H1 (cell line): ENCODE results near the gene PRR19. TPM values are rescaled to one million over a fixed set of nuclear protein-coding genes. Genes with fewer than 3 reads are reported as not detected.

ENCODE experiments used
- CTCF ChIA-PET: fragments of 300-600 bp; sonication (Branson Sonifier 250); formaldehyde crosslinking; loops from one replicate; lab custom pipeline; 2021; ENCODE audit not compliant: partially characterized antibody; lab: Charles Lee
- POLR2A ChIA-PET: fragments of 300-600 bp; sonication (Branson Sonifier 250); formaldehyde crosslinking; loops from one replicate; lab custom pipeline; 2021; ENCODE audit warnings: inconsistent platforms; ENCODE audit not compliant: partially characterized antibody; lab: Charles Lee
- DNase-seq, 2 experiments: peaks; one replicate each; pipeline versions ENCODE4 v3.0.0 to v3.0.0-alpha.2; 2010 to 2022; ENCODE audit warnings: low spot score in 2 of 2, low read depth in 1 of 2, mixed read lengths in 1 of 2
- FAIRE-seq: peaks from 2 replicates; lab custom pipeline; 2011; peaks lifted over from hg19 to GRCh38; lab: Jason Lieb, UNC
- H2AFZ ChIP-seq: 2 replicates; pipeline ENCODE4 v1.8.1; 2012; ENCODE audit warnings: low read length, inconsistent platforms
- H2AK5ac ChIP-seq: 2 replicates; pipeline ENCODE4 v1.6.1; 2013; ENCODE audit warnings: low read depth, low read length
- H2BK120ac ChIP-seq: replicated peaks from 2 replicates; pipeline ENCODE3; 2013; ENCODE audit warnings: low read depth, low read length, inconsistent platforms
- H2BK12ac ChIP-seq: 2 replicates; pipeline ENCODE4 v1.6.1; 2013; ENCODE audit warnings: low read depth, low read length
- H2BK15ac ChIP-seq: 2 replicates; pipeline ENCODE4 v1.6.1; 2013; ENCODE audit warnings: low read length
- H2BK20ac ChIP-seq: 2 replicates; pipeline ENCODE4 v1.6.1; 2013; ENCODE audit warnings: low read length
- H2BK5ac ChIP-seq: 2 replicates; pipeline ENCODE4 v1.6.1; 2013; ENCODE audit warnings: low read depth, low read length
- H3K14ac ChIP-seq: 2 replicates; pipeline ENCODE4 v1.6.1; 2013; ENCODE audit warnings: inconsistent platforms; ENCODE audit not compliant: insufficient read length
- H3K18ac ChIP-seq: 2 replicates; pipeline ENCODE4 v1.6.1; 2013; ENCODE audit warnings: low read length; ENCODE audit errors: extremely low read depth
- H3K23ac ChIP-seq: 2 replicates; pipeline ENCODE4 v1.6.1; 2013; ENCODE audit warnings: inconsistent platforms; ENCODE audit not compliant: insufficient read length
- H3K23me2 ChIP-seq: 2 replicates; pipeline ENCODE4 v1.6.1; 2013; ENCODE audit warnings: low read depth, low read length
- H3K27ac ChIP-seq: 2 replicates; pipeline ENCODE4 v1.6.1; 2011; ENCODE audit warnings: low read depth, low read length, inconsistent platforms
- H3K27me3 ChIP-seq, 4 experiments: replicated peaks in 1 of 4; 1 replicate in 1 of 4; 2 replicates in 3 of 4; pipeline versions ENCODE4 v1.6.1 to v1.8.1; 2011 to 2013; ENCODE audit warnings: low read length in 3 of 4, mild to moderate bottlenecking in 3 of 4, inconsistent platforms in 2 of 4, mixed read lengths in 2 of 4, moderate library complexity in 1 of 4; ENCODE audit not compliant: control insufficient read depth in 3 of 4, insufficient read depth in 3 of 4; ENCODE audit errors: extremely low read depth in 1 of 4
- H3K36me3 ChIP-seq, 4 experiments: 2 replicates each; pipeline versions ENCODE4 v1.6.1 to v1.8.1; 2011 to 2013; ENCODE audit warnings: mild to moderate bottlenecking in 4 of 4, low read length in 3 of 4, moderate library complexity in 2 of 4, control low read depth in 1 of 4, inconsistent platforms in 1 of 4; ENCODE audit not compliant: insufficient read depth in 4 of 4, control insufficient read depth in 2 of 4
- H3K4ac ChIP-seq: replicated peaks from 2 replicates; pipeline ENCODE3; 2013; ENCODE audit warnings: low read length, low read depth, mixed read lengths, inconsistent platforms; ENCODE audit not compliant: insufficient read length
- H3K4me1 ChIP-seq, 4 experiments: replicated peaks in 1 of 4; 1 replicate in 1 of 4; 2 replicates in 3 of 4; pipeline versions ENCODE4 v1.6.1 to v1.8.1; 2011 to 2013; ENCODE audit warnings: low read length in 3 of 4, inconsistent platforms in 2 of 4, mixed read lengths in 1 of 4; ENCODE audit not compliant: insufficient read depth in 4 of 4, control insufficient read depth in 3 of 4
- H3K4me2 ChIP-seq, 2 experiments: 2 replicates each; pipeline versions ENCODE4 v1.6.1 to v1.8.1; 2011 to 2013; ENCODE audit warnings: low read depth in 2 of 2, low read length in 2 of 2, control low read depth in 1 of 2, inconsistent platforms in 1 of 2, mild to moderate bottlenecking in 1 of 2; ENCODE audit not compliant: insufficient read depth in 1 of 2
- H3K4me3 ChIP-seq, 4 experiments: fragments of 200-600, 300-600 bp in 1 of 4; sonication (generic), shearing (Covaris generic), sonication (Bioruptor Twin) in 1 of 4; 2 replicates each; pipeline versions ENCODE4 v1.5.1 to v1.8.1; 2011 to 2016; ENCODE audit warnings: low read length in 4 of 4, low read depth in 3 of 4, control low read depth in 2 of 4, inconsistent platforms in 2 of 4, mild to moderate bottlenecking in 2 of 4, mixed read lengths in 1 of 4, moderate library complexity in 1 of 4; ENCODE audit not compliant: insufficient read depth in 2 of 4; ENCODE audit errors: extremely low read depth in 1 of 4
- H3K56ac ChIP-seq: replicated peaks from 2 replicates; pipeline ENCODE3; 2013; ENCODE audit warnings: low read depth, mild to moderate bottlenecking, mixed read lengths, low read length, inconsistent platforms; ENCODE audit not compliant: insufficient read length
- H3K79me1 ChIP-seq: 2 replicates; pipeline ENCODE4 v1.6.1; 2013; ENCODE audit warnings: low read depth, low read length, control low read depth
- H3K79me2 ChIP-seq, 2 experiments: 2 replicates each; pipeline versions ENCODE4 v1.6.1 to v1.8.1; 2012 to 2013; ENCODE audit warnings: low read length in 2 of 2, mild to moderate bottlenecking in 2 of 2, inconsistent platforms in 1 of 2; ENCODE audit not compliant: insufficient read depth in 2 of 2, control insufficient read depth in 1 of 2
- H3K9ac ChIP-seq, 4 experiments: replicated peaks in 1 of 4; 1 replicate in 1 of 4; 2 replicates in 3 of 4; pipeline versions ENCODE4 v1.6.1 to v1.8.1; 2011 to 2013; ENCODE audit warnings: low read depth in 3 of 4, low read length in 3 of 4, control low read depth in 2 of 4, mild to moderate bottlenecking in 2 of 4, moderate library complexity in 2 of 4, inconsistent platforms in 1 of 4; ENCODE audit errors: extremely low read depth in 1 of 4
- H3K9me3 ChIP-seq, 2 experiments: 2 replicates each; pipeline versions ENCODE4 v1.6.1 to v1.8.1; 2012 to 2013; ENCODE audit warnings: mild to moderate bottlenecking in 2 of 2, moderate library complexity in 2 of 2, control low read depth in 1 of 2, inconsistent platforms in 1 of 2, low read depth in 1 of 2, low read length in 1 of 2, mixed read lengths in 1 of 2; ENCODE audit not compliant: insufficient read depth in 2 of 2
- H4K20me1 ChIP-seq, 2 experiments: replicated peaks in 1 of 2; 2 replicates each; pipeline versions ENCODE3 to v1.8.1; 2011 to 2013; ENCODE audit warnings: inconsistent platforms in 2 of 2, low read length in 2 of 2, mild to moderate bottlenecking in 1 of 2; ENCODE audit not compliant: insufficient read depth in 2 of 2, control insufficient read depth in 1 of 2
- H4K5ac ChIP-seq: 2 replicates; pipeline ENCODE4 v1.6.1; 2013; ENCODE audit warnings: low read length, low read depth, mixed read lengths, inconsistent platforms; ENCODE audit not compliant: insufficient read length
- H4K8ac ChIP-seq: 2 replicates; pipeline ENCODE4 v1.8.0; 2013; ENCODE audit warnings: mild to moderate bottlenecking, moderate library complexity, low read length, inconsistent platforms; ENCODE audit not compliant: insufficient read depth; ENCODE audit errors: extremely low read depth
- H4K91ac ChIP-seq: replicated peaks from 2 replicates; pipeline ENCODE3; 2013; ENCODE audit warnings: low read length, mixed read lengths, inconsistent platforms; ENCODE audit not compliant: insufficient read length
- BACH1 ChIP-seq: IDR thresholded peaks from 2 replicates; pipeline ENCODE4 v1.6.1; 2012; ENCODE audit warnings: low read length, improper control_type of control experiment
- CBX8 ChIP-seq: fragments of 300-800, 300-1000 bp; sonication (generic); IDR thresholded peaks from 2 replicates; pipeline ENCODE4 v1.7.1; 2016; ENCODE audit warnings: low read depth, low read length, borderline replicate concordance
- CTBP2 ChIP-seq: IDR thresholded peaks from 2 replicates; pipeline ENCODE4 v1.7.0; 2011; ENCODE audit warnings: borderline replicate concordance, mild to moderate bottlenecking, moderate library complexity, mixed read lengths, low read length; ENCODE audit not compliant: insufficient read depth, insufficient read length
- JUND ChIP-seq: IDR thresholded peaks from 2 replicates; pipeline ENCODE4 v1.6.1; 2011; ENCODE audit warnings: mild to moderate bottlenecking, improper control_type of control experiment, low read length
- KDM1A ChIP-seq: fragments of 200-600, 300-600 bp; sonication (generic); IDR thresholded peaks from 2 replicates; pipeline ENCODE4 v1.7.1; 2016; ENCODE audit warnings: mild to moderate bottlenecking, low read length, borderline replicate concordance
- KDM4A ChIP-seq: IDR thresholded peaks from one replicate; pipeline ENCODE4 v1.7.1; 2012; ENCODE audit warnings: low read depth, mild to moderate bottlenecking, moderate library complexity, low read length, inconsistent platforms; ENCODE audit not compliant: severe bottlenecking
- PHF8 ChIP-seq: fragments of 200-600 bp; sonication (generic); conservative IDR thresholded peaks from 2 replicates; pipeline ENCODE4 v1.7.1; 2012; ENCODE audit warnings: low read depth, mild to moderate bottlenecking, inconsistent platforms, low read length, moderate library complexity
- POLR2AphosphoS5 ChIP-seq: IDR thresholded peaks from 2 replicates; pipeline ENCODE4 v1.6.1; 2011; ENCODE audit warnings: low read depth, low read length
- SRF ChIP-seq: IDR thresholded peaks from 2 replicates; pipeline ENCODE4 v1.6.1; 2011; ENCODE audit warnings: mild to moderate bottlenecking, low read depth, low read length, moderate library complexity
- TAF7 ChIP-seq: optimal IDR thresholded peaks from 2 replicates; pipeline ENCODE3; 2011; ENCODE audit warnings: low read depth, mild to moderate bottlenecking, inconsistent platforms, low read length, moderate library complexity, borderline replicate concordance
- TBP ChIP-seq: IDR thresholded peaks from 2 replicates; pipeline ENCODE4 v1.6.1; 2011; ENCODE audit warnings: low read depth, low read length, improper control_type of control experiment
- WGBS, 2 experiments: shearing (Covaris generic) in 1 of 2; methylation state at CpG; one replicate each; pipeline versions ENCODE4 v1.1.6 to v1.1.7; 2013 to 2015; ENCODE audit warnings: low lambda C conversion rate in 2 of 2, mixed read lengths in 2 of 2, inconsistent platforms in 1 of 2, low coverage in 1 of 2, missing lambda C conversion rate in 1 of 2; ENCODE audit not compliant: insufficient replicate concordance in 2 of 2, insufficient coverage in 1 of 2, insufficient read length in 1 of 2; ENCODE audit errors: extremely low coverage in 1 of 2, missing lambda C conversion rate in 1 of 2; 5-methylcytosine and 5-hydroxymethylcytosine counted together
- polyA plus RNA-seq, 7 experiments: library from polyadenylated mRNA; depleted of rRNA in 3 of 7; stranded (reverse) in 5 of 7; unstranded in 2 of 7; fragments of >200 nt in 5 of 7; fragments of 200-250 nt in 2 of 7; gene quantifications; 1 replicate in 5 of 7; 2 replicates in 1 of 7; 4 replicates in 1 of 7; pipeline versions ENCODE4 v1.2.1 to v1.2.3, GENCODE V29; 2011 to 2013; ENCODE audit warnings: missing spikeins in 2 of 7, mixed read lengths in 2 of 7
- total RNA-seq: library from RNA; stranded (reverse); fragmentation: NEBNext Ultra II Directional; extraction: Animal tissue kit (Norgen Biotek cat#: 25700); gene quantifications from 2 replicates; pipeline ENCODE4 v1.2.1, GENCODE V29; 2021

PRR19 gene
- total and polyA plus RNA-seq, 2 of the 8 experiments (the other 6 are each of a cell fraction or from before 2014, with no cell fraction given): 7.2 to 7.5 TPM

DNA sequence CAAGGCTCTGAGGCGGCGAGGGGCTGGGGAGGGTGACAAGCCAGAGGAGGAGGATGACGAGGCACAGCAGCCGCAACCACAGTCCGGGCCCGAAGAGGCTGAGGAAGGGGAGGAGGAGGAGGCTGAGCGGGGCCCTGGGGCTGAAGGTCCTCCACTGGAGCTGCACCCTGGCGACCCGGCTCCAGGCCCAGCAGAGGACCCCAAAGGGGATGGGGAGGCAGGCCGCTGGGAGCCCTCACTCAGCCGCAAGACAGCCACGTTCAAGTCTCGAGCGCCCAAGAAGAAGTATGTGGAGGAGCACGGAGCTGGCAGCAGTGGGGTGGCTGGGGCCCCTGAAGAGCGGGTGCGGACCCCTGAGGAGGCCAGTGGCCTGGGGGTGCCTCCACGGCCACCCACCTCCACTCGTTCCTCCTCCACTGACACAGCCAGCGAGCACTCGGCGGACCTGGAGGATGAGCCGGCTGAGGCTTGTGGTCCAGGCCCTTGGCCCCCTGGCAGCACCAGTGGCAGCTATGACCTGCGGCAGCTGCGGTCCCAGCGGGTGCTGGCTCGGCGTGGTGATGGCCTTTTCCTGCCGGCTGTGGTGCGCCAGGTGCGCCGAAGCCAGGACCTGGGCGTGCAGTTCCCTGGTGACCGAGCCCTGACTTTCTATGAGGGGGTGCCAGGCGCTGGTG is 29.9 kb upstream of the PRR19 start:
- Histone ChIP-seq H3K4ac (no peak overlapping the region), H3K9ac (no peak overlapping the region), H2BK12ac (no peak overlapping the region), H3K23me2 (peaks cover 10% of the 10 kb centered on the region; the same call in 1 of the 2 replicates), H3K4me1 (peaks cover 2 to 21% (median 10%) of the 10 kb centered on the region in 4 experiments), H2AK5ac (no peak overlapping the region), H2BK15ac (no peak overlapping the region), H3K79me1 (peaks cover 5% of the 10 kb centered on the region), H3K23ac (no peak overlapping the region), H3K56ac (no peak overlapping the region), H3K14ac (no peak overlapping the region), H4K5ac (no peak overlapping the region), H3K4me3 (no peak overlapping the region), H3K4me2 (no peak overlapping the region), H3K79me2 (peaks cover 0 to 9% of the 10 kb centered on the region in 2 experiments; a peak in 1 of 4 replicates), H2BK20ac (no peak overlapping the region), H2BK120ac (no peak overlapping the region), H4K20me1 (peaks cover 0 to 8% of the 10 kb centered on the region in 2 experiments), H4K91ac (no peak overlapping the region), H2AFZ (no peak overlapping the region), H3K27me3 (no peaks in the 10 kb centered on the region), H3K27ac (no peak overlapping the region), H3K18ac (no peak overlapping the region), H3K9me3 (no peaks in the 10 kb centered on the region), H4K8ac (no peak overlapping the region; the same call in 1 of the 2 replicates), H2BK5ac (no peak overlapping the region), H3K36me3 (peaks cover 0 to 15% (median 5%) of the 10 kb centered on the region in 4 experiments; a peak in 2 of 8 replicates)
- ChIA-PET POLR2A (interaction anchor here (4.1 kb wide), 1 partner anchor 9 kb away, joined by 27 read pairs; no protein-coding TSS in a partner anchor), CTCF (interaction anchor here (1.4 to 3.1 kb wide), 2 partner anchors 7 to 26 kb away, joined by 3 to 17 read pairs; no protein-coding TSS in a partner anchor)
- WGBS, 2 experiments: 92% methylated on average over 27 of the region's 35 CpGs; no CpG with 5 or more reads in 1 of the 2 experiments
- DNase-seq: no peak
- FAIRE-seq: no peak
- TF ChIP-seq TAF7 (no peak), KDM4A (no peak), CTBP2 (no peak), JUND (no peak), BACH1 (no peak), POLR2AphosphoS5 (no peak), KDM1A (no peak), PHF8 (no peak), SRF (no peak), CBX8 (no peak), TBP (no peak)
